Transverse colon (tissue), 4 donors: ENCODE data around the gene RPAP3.

Experiments used
- POLR2AphosphoS5 ChIP-seq, 3 donors: sonication (generic); formaldehyde crosslinking; IDR thresholded peaks; one replicate each; pipeline ENCODE4 v1.6.1; 2016; ENCODE audit warnings: antibody characterized with exemption in 3 of 3
- TF ChIP-seq, protein P1 (sequence below), 5 experiments: fragments of 200-600 bp in 3 of 5; fragments of 450-650 bp in 2 of 5; sonication (generic) in 3 of 5; IDR thresholded peaks; 1 replicate in 2 of 5; 2 replicates in 3 of 5; pipeline ENCODE4 v1.5.1; 2016 to 2017; ENCODE audit warnings: antibody characterized with exemption in 5 of 5, inconsistent platforms in 3 of 5, mild to moderate bottlenecking in 2 of 5, moderate library complexity in 1 of 5

DNA sequence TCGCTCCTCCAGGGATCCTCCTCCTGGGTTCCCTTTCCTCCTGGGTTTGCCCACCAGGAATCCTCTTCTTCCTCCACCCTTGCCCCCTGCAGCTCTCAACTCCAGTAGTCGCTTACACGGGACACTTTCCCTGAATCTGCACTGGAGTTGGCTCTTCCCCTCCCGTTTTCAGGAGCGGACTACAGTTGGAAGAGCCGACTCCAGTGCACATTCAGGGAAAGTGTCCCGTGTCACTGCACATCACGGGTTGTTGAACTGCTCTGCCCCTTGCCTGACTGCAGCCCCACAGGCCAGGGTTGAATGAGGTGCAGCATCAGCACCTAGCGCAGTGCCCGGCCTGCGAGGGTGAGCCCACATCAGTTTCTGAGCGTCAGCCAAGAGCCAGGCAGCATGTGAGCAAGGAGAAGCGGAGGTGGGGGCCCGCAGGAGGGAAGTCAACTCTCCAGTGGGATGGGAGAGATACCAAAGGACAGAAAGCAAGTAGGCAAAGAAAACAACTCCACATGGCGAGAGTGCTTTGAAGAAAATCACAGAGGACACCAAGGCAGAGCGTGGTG, 39.7 kb upstream of the RPAP3 start:
- TF ChIP-seq, protein P1, sequence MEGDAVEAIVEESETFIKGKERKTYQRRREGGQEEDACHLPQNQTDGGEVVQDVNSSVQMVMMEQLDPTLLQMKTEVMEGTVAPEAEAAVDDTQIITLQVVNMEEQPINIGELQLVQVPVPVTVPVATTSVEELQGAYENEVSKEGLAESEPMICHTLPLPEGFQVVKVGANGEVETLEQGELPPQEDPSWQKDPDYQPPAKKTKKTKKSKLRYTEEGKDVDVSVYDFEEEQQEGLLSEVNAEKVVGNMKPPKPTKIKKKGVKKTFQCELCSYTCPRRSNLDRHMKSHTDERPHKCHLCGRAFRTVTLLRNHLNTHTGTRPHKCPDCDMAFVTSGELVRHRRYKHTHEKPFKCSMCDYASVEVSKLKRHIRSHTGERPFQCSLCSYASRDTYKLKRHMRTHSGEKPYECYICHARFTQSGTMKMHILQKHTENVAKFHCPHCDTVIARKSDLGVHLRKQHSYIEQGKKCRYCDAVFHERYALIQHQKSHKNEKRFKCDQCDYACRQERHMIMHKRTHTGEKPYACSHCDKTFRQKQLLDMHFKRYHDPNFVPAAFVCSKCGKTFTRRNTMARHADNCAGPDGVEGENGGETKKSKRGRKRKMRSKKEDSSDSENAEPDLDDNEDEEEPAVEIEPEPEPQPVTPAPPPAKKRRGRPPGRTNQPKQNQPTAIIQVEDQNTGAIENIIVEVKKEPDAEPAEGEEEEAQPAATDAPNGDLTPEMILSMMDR (IDR thresholded peaks at IDR 0.05) = no peak
- no peak for TF ChIP-seq POLR2AphosphoS5 (IDR thresholded peaks at IDR 0.05)
